SKM-1 treated with dmso at 0.1 percent for 144 hours (cell line): ENCODE results near the gene ECE2.
"Not testable (repeated sequence)": the region's sequence is repeated elsewhere in the genome, so short reads cannot be mapped to it uniquely, and the experiment has no call there.

Experiments
- DNase-seq: peaks from one replicate; lab custom pipeline; 2025; ENCODE audit not compliant: unreplicated experiment; lab: John Stamatoyannopoulos, UW

Gene ECE2

DNA sequence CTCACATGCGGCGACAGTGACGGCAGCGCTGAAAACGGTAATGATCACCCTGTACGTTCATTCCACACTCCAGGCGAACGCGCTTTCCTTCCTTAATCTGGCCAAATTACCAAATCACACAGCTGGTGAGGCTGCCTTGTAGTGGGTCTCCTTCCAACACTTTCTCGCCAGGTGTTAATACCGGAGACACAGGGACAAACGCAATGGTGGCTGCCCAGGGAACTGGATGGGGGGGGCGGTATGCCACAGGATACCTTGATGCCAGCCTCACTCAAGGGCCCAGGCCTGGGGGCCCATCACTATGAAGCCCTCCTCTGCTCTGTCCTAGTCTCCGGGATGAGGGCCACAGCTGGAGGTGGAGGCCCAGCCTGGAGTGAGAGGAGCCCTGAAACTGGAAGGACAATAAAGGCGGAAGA lies 13.1 kb upstream of the ECE2 start:
- DNase-seq, result no peak

DNA sequence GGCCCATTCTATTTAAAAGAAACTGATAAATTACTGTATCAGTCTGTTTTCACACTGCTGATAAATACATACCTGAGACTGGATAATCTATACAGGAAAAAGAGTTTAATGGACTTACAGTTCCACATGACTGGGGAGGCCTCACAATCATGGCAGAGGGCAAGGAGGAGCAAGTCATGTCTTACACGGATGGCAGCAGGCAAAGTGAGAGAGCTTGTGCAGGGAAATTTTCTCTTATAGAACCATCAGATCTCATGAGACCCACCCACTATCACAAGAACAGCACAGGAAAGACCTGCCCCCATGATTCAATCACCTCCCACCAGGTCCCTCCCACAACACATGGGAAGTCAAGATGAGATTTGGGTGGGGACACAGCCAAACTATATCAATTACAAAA lies 8.6 kb upstream of the ECE2 start:
- not testable (repeated sequence) for DNase-seq

DNA sequence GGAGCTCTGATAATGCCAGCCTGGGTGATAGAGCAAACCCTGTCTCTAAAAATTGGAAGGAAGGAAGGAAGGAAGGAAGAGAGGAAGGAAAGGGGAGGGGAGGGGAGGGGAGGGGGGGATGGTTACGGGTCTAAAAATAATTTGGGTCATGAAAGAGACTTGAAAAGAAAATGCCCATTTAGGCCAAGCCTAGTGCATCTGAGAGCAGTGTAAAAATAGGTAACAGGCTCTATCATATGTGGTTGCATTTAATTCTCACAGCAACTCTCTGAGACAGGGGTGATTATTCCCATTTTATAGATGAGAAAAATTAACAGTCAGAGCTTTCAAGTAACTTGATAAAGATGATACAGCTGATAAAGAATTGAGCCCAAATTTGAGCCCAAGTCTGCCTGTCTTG lies 3.6 kb upstream of the ECE2 start:
- DNase-seq, result no peak

DNA sequence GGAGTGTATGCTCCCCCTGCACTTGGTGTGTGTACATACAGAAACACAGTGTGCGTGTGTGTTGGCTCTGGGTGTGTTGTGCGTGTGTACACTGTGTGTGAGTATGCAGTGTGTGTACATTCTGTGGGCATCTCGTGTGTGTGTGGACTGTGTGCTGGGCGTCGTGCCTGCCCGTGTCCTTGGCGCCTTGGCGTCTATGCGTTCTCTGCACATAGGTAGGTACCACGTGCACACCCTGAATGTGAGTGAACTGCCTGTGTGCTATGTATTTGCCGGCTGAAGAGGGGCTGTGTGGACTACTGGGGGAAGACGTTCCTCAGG lies 481 bp upstream of the ECE2 start:
- no peak for DNase-seq

DNA sequence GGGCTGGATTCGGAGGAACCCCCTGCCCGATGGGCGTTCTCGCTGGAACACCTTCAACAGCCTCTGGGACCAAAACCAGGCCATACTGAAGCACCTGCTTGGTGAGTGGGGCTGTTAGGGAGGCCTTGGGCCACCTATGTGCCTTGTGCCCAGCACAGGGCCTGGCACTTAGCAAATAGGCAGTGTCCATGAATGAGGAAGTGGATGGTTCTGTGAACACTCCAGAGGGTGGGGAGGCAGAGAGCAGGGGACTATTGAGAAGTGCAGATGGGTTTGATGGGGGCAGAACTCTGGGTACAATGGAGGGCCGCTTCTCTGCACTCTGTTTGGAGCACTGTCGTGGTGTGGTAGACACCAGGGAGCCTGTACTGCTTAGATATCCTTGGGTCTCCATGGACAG lies 1.5 kb downstream of the ECE2 start:
- no peak for DNase-seq

DNA sequence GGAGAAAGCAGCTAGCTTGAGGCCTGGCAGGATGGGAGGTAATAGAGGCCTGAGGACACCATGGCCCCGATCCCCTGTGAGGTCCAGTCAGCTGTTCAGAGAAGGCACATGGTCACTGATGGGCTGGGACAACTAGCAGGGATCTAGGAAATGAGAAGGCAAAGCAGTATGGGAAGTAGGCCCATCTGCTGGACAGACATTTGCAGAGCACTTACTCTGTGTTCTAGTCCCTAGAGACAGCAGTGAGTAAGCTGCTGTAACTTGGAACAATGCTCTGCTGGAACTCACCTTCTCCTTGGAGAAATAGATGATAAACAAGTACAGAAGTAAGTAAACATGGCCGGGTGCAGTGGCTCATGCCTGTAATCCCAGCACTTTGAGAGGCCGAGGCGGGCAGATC lies 7.1 kb downstream of the ECE2 start:
- DNase-seq, result no peak

DNA sequence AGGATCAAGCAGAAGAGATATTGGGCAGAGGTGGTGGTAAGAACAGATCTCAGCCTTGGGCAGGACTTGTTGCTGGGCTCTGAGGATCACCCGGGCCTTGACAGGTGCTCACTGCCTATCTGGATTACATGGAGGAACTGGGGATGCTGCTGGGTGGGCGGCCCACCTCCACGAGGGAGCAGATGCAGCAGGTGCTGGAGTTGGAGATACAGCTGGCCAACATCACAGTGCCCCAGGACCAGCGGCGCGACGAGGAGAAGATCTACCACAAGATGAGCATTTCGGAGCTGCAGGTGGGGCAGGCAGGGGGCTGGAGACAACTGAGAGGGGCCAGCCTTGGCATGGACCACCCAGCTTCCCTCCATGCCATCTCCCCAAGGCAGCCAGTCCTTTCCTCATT lies 7.9 kb downstream of the ECE2 start:
- no peak for DNase-seq

DNA sequence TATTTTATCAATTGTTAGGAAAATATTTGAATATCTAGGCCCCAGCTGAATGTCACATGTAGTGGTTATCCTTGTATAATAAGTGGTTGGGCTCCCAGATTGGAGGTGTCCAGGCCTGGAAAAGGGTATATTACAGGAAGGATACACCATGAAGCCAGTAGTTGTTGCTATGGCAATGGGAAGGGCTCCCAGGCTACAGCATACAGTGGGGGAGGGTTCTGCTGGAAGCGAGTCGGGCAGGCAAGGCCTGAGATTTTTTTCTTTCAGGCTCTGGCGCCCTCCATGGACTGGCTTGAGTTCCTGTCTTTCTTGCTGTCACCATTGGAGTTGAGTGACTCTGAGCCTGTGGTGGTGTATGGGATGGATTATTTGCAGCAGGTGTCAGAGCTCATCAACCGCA lies 8.9 kb downstream of the ECE2 start:
- DNase-seq, result no peak

DNA sequence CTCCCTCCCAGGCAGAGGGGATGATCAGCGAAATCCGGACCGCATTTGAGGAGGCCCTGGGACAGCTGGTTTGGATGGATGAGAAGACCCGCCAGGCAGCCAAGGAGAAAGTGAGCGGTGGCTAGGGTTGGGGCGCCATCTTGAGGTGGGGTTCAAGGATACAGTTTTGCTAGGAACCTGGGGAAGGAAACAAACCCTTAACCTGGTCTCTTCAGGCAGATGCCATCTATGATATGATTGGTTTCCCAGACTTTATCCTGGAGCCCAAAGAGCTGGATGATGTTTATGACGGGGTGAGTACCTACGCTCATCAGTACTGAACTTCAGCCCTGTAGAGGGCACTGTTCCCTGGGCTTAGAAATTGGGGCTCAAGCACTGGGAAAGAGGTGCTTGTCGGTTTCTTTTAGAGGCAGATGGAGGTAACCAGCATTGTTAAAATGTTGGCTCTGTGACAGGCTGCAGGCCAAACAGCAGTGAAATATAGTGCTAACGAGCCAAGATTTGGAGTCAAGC lies 13.7 kb downstream of the ECE2 start:
- DNase-seq, result peak; percentile 31

DNA sequence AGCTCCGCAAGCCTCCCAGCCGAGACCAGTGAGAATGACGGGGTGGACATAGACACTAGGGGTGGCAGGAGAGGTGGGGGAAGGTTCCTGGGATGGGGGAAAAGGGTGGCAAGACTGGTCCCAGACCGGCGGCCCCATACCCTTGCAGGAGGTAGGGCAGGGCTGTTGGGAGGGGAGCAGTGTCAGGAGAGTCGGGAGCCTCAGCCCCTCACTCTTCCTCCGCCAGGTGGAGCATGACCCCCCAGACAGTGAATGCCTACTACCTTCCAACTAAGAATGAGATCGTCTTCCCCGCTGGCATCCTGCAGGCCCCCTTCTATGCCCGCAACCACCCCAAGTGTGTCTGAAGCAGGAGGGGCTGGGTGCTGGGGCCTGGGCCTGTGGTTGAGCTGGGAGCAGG lies 14.5 kb downstream of the ECE2 start:
- no peak for DNase-seq

DNA sequence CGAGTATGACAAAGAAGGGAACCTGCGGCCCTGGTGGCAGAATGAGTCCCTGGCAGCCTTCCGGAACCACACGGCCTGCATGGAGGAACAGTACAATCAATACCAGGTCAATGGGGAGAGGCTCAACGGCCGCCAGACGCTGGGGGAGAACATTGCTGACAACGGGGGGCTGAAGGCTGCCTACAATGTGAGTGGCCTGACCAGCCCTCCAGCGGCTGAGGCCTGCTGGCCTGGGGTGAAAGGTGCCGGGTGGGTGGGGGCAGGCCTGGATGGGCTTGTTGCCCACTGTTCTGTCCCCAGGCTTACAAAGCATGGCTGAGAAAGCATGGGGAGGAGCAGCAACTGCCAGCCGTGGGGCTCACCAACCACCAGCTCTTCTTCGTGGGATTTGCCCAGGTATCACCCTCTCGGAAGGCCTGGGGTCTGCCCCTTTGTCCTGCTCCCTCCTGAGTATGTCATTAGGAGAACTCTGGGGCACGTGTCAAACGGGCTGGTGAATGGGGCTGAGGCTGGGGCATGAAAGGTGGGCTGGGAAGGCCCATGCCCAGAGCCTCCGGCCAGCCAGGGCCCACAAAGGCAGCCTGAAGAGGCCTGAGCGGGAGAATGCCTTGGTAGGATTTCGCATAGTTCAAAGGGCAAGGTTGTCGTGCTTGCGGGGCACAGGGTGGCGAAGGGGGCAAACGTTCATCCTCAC lies 15.4 kb downstream of the ECE2 start:
- DNase-seq, result no peak

DNA sequence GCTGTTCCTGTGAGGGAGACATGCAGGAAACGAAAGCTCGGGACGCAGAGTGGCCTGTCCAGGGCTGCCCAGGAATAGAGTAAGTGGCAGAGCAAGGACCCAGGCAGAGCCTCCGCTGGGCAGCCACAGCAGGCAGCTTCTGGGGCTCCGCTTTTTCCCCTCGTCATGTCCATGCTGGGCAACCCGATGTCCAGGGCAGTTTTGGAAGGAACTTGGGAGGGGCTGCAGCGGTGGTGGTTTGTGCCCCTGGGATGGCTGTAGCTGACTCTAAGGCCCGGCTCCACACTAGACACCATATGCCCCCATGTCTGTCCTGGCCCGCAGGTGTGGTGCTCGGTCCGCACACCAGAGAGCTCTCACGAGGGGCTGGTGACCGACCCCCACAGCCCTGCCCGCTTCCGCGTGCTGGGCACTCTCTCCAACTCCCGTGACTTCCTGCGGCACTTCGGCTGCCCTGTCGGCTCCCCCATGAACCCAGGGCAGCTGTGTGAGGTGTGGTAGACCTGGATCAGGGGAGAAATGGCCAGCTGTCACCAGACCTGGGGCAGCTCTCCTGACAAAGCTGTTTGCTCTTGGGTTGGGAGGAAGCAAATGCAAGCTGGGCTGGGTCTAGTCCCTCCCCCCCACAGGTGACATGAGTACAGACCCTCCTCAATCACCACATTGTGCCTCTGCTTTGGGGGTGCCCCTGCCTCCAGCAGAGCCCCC lies 16.1 kb downstream of the ECE2 start:
- no peak for DNase-seq

DNA sequence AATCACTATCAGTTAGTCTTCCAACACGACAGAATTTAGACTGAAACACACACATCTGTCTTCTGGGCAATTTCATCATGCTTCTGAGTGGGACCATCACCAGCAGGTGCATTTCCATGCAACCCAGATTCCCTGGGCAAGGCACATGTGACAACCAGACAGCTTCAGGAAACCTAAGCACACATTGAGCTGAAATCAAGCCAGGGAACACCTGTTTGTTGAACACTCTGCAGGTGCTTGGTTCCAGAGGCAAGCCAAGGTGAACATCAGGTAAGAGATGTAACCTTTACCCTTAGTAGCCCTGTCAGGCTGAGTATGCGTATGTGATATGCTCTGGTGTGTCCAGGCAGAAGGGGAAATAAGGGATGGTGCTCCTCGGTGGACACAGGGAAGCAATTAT lies 19.9 kb downstream of the ECE2 start:
- DNase-seq, result no peak

DNA sequence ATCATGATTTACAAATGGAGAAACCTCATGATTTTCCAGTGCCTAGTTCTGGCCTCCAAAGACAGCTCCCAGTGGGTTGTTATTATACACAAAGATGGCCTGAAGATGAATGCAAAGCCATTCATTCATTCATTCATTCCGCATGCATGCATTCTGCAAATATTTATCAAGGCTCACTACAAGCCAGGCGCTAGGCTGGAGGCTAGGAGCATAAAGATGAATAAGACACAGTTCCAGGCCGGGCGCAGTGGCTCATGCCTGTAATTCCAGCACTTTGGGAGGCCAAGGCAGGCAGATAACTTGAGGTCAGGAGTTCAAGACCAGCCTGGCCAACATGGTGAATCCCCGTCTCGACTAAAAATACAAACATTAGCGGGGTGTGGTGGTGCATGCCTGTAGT lies 20.8 kb downstream of the ECE2 start:
- DNase-seq, result no peak

DNA sequence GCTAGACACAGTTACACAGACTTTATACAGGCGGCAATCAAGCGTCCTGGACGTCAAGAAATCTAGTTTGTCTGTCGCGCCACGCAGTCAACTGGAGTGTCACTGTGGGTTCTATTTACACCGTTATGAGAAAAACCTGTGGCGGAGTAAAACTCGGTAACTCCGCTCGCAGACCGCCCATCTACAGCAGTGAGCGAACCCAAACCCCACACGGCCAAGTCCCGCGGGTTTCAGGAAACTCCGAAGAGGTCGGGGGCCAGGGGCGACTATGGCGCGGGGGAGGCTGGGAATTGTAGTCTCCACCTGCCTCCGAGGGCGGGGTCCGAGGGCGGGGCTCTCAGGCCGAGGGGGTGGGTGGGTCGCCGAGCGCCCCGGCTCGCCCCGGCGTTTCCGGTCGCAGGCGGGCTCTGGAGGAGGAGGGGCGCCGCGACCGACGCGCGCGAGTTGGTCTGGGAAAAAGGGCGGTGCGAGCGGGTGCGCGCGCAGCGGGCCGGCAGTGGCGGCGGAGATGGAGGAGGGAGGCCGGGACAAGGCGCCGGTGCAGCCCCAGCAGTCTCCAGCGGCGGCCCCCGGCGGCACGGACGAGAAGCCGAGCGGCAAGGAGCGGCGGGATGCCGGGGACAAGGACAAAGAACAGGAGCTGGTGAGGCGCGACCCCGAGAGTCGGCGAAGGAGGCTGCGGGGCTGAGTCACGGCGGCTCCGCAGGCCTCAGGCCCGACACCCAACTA lies 23.1 kb downstream of the ECE2 start, which contains the start of gene PSMD2:
PSMD2 (plus strand) TSS at position 483 of the 729 bp plus-strand sequence; CDS start at position 509, 26 bp downstream.
- DNase-seq, result peak; percentile 90

DNA sequence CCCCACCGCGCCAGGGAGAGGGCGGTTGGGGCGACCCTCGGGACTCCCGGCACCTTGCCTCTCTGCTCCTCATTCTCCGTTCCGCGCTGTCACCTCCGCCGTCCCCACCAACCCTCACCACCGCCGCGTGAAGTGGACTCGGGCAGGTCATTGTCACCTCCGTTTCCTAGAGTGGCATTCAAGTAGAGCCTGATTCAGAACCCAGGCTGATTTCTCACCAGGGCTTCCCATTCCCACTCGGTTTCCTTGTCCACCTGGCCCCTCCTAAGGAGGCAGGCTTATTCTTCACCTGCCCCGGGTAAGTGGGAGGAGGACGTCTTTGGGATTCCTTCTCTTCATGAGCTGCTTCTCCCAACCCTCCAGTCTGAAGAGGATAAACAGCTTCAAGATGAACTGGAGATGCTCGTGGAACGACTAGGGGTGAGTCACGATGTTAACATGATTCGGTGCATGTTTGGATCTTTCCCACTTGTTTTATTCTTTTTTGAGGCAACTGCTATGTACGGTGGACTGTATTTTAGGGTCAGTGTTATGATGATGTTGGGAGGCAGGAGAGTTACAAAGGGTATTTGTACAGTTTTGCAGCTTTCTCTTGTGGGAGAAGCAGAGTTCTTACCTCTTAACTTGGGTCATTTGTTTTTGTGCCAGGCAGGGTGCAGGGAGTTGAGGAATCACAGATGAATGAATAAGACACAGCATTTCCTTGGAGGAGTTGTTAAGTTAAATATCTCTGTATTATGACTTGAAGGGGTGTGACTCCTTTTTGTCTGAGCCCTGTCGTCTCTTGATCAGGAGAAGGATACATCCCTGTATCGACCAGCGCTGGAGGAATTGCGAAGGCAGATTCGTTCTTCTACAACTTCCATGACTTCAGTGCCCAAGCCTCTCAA lies 23.9 kb downstream of the ECE2 start:
- no peak for DNase-seq

DNA sequence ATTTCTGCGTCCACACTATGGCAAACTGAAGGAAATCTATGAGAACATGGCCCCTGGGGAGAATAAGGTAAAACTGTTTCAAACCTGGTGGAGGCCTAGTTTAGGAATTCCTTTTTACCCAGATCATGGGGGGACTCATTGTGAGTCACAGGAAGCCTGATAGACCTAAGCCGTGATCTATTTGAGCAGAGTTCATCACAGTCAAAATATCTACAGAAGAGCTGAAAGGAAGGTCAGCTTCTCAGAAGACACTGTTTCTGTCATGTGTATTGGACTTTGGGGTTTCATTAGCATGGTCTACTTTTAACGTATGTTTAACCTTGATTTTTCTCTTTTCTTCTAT lies 24.5 kb downstream of the ECE2 start:
- DNase-seq, result no peak

DNA sequence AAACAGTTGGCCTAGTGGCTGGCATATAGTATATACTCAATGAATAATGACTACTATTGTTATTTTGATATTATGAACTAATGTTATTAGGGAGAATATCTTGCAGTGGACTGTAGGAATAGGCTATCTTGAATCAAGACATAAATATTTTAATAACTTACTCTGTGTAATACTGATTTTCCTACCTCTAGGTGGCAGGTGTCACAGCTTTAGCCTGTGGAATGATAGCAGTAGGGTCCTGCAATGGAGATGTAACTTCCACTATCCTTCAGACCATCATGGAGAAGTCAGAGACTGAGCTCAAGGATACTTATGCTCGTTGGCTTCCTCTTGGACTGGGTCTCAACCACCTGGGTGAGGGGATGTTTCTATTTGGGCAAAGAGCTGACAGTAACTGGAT lies 29.8 kb downstream of the ECE2 start:
- no peak for DNase-seq

DNA sequence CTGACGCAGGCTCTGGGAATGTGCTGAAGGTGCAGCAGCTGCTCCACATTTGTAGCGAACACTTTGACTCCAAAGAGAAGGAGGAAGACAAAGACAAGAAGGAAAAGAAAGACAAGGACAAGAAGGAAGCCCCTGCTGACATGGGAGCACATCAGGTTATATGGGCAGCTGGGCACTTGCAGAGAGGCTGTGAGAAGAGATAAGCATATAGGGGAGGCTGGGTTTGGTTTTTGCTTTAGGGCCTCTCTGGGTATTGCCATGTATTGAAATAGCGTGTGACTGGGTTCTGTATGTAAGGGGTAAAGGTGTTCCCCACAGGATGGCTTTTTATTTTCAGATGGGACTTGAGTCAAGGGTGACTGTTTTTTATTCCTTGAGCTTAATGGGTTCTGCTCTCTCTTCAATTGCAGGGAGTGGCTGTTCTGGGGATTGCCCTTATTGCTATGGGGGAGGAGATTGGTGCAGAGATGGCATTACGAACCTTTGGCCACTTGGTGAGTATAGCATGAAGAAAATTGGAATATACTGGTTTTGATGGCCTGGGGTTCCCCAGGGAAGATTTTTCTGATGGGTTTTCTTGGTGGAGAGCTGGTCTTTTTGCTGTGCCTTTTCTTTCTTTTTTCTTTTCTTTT lies 30.6 kb downstream of the ECE2 start:
- no peak for DNase-seq

DNA sequence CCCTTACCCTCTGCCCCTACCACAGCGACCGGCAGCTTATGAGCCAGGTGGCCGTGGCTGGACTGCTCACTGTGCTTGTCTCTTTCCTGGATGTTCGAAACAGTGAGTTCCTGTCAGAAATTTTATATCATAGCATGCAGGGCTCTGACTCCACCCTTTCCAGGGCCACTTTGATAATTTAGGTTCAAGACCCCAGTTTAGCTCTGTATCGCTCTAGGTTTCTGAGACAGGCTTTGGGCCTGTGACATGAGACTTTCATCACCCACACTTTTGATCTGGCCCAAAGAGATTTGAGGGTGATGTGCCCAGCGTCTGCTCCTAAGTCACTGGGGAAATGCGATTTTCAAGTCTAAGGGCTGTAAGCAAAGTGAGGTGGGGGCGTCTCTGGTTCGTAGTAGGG lies 32.1 kb downstream of the ECE2 start:
- DNase-seq, result no peak

DNA sequence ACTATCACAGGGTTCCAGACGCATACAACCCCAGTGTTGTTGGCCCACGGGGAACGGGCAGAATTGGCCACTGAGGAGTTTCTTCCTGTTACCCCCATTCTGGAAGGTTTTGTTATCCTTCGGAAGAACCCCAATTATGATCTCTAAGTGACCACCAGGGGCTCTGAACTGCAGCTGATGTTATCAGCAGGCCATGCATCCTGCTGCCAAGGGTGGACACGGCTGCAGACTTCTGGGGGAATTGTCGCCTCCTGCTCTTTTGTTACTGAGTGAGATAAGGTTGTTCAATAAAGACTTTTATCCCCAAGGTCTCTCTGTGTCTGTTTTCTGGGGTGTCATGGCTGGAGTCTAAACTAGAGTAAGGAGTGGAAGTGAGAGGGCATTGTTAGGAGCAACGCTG lies 32.9 kb downstream of the ECE2 start:
- DNase-seq, result no peak
